HUDEP-2 (cell line): Measurements from ENCODE around the gene SECTM1.

Experiments used
- DNase-seq, 76 experiments: peaks; one replicate each; lab custom pipeline; 2025; ENCODE audit not compliant: unreplicated experiment in 76 of 76; lab: John Stamatoyannopoulos, UW

SECTM1 gene

DNA sequence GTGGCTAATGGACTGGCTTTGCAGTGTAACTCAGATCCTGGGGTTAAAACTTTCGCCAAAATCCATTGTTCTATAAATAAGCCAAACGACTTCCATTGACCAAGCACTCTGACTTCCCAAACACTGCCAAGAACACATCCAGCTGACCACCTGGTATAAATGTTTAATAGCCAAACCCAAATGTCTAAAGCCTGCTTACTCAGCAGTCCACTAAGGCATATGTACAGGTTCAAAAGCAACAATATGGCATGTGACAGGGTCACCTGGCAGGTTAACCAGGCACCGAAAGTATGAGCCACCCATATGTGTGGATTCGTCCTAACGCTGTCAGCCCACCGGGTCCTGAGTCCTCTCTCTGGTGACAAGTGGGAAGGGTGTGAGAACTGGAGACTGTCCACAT, 62.2 kb downstream of the SECTM1 start:
- DNase-seq, result no peak
